Naive thymus-derived CD4-positive, alpha-beta T cell (primary cell): ENCODE measurements around the gene SLC13A2. TPM values are rescaled to one million over a fixed set of nuclear protein-coding genes. Genes with fewer than 3 reads are reported as not detected.

Experiments
- ATAC-seq: fragments of 150-1000 bp; cut with Tn5 transposase; 2 replicates; pipeline ENCODE4 v1.10.0; 2021; ENCODE audit warnings: mild to moderate bottlenecking, moderate library complexity
- CTCF ChIA-PET: fragments of 350-600 bp; sonication (Branson Sonifier 250); formaldehyde crosslinking; loops from one replicate; lab custom pipeline; 2021; ENCODE audit warnings: antibody characterized with exemption; lab: Charles Lee
- POLR2A ChIA-PET: fragments of 350-600 bp; sonication (Branson Sonifier 250); formaldehyde crosslinking; loops from one replicate; lab custom pipeline; 2021; ENCODE audit warnings: antibody characterized with exemption, inconsistent platforms; lab: Charles Lee
- DNase-seq, 9 donors: peaks; one replicate each; pipeline versions ENCODE4 v3.0.0 to v3.0.0-alpha.2; 2020 to 2022; ENCODE audit warnings: mixed read lengths in 1 of 9
- H3K27ac ChIP-seq: one replicate; pipeline ENCODE4 v1.7.0; 2013; ENCODE audit warnings: mild to moderate bottlenecking, low read depth, low read length, moderate library complexity
- H3K27me3 ChIP-seq, 2 donors: one replicate each; pipeline ENCODE4 v1.7.0; 2013; ENCODE audit warnings: low read length in 2 of 2, mild to moderate bottlenecking in 2 of 2, moderate library complexity in 2 of 2; ENCODE audit not compliant: control insufficient read depth in 2 of 2, insufficient read depth in 2 of 2
- H3K36me3 ChIP-seq, 3 experiments: 1 replicate in 2 of 3; 2 replicates in 1 of 3; pipeline ENCODE4 v1.7.0; 2013; ENCODE audit warnings: low read length in 3 of 3, mild to moderate bottlenecking in 3 of 3, moderate library complexity in 1 of 3; ENCODE audit not compliant: insufficient read depth in 3 of 3, control insufficient read depth in 2 of 3
- H3K4me1 ChIP-seq, 2 donors: one replicate each; pipeline ENCODE4 v1.7.0; 2013; ENCODE audit warnings: low read length in 2 of 2, mild to moderate bottlenecking in 2 of 2, moderate library complexity in 1 of 2; ENCODE audit not compliant: control insufficient read depth in 2 of 2, insufficient read depth in 2 of 2
- H3K4me3 ChIP-seq: 2 replicates; pipeline ENCODE4 v1.7.0; 2013; ENCODE audit warnings: mild to moderate bottlenecking, low read length
- H3K9me3 ChIP-seq, 3 experiments: 1 replicate in 2 of 3; 2 replicates in 1 of 3; pipeline ENCODE4 v1.7.0; 2013; ENCODE audit warnings: low read length in 3 of 3; ENCODE audit not compliant: control insufficient read depth in 2 of 3
- H3K27ac Mint-ChIP-seq, 9 donors: one replicate each; pipeline ENCODE4 v1.8.0; 2020 to 2022; ENCODE audit warnings: mixed read lengths in 9 of 9, mild to moderate bottlenecking in 8 of 9, moderate library complexity in 5 of 9, inconsistent platforms in 2 of 9
- H3K27me3 Mint-ChIP-seq, 5 donors: one replicate each; pipeline ENCODE4 v1.8.0; 2021 to 2022; ENCODE audit warnings: mixed read lengths in 5 of 5, mild to moderate bottlenecking in 1 of 5
- H3K36me3 Mint-ChIP-seq, 5 donors: one replicate each; pipeline ENCODE4 v1.8.0; 2020 to 2022; ENCODE audit warnings: mixed read lengths in 5 of 5, mild to moderate bottlenecking in 3 of 5, inconsistent platforms in 1 of 5
- H3K4me1 Mint-ChIP-seq, 7 donors: one replicate each; pipeline ENCODE4 v1.8.0; 2020 to 2022; ENCODE audit warnings: mixed read lengths in 7 of 7, mild to moderate bottlenecking in 3 of 7, inconsistent platforms in 1 of 7
- H3K4me3 Mint-ChIP-seq, 10 donors: one replicate each; pipeline ENCODE4 v1.8.0; 2020 to 2022; ENCODE audit warnings: mild to moderate bottlenecking in 10 of 10, mixed read lengths in 10 of 10, moderate library complexity in 6 of 10, inconsistent platforms in 2 of 10
- H3K9me3 Mint-ChIP-seq, 11 donors: one replicate each; pipeline ENCODE4 v1.8.0; 2020 to 2022; ENCODE audit warnings: mixed read lengths in 11 of 11, mild to moderate bottlenecking in 4 of 11, inconsistent platforms in 1 of 11, moderate library complexity in 1 of 11
- intact Hi-C, 2 donors: fragments of 100-400 bp; cut with micrococcal nuclease; formaldehyde crosslinking; loops; one replicate each; pipeline ENCODE4 v1.15.1; 2023
- polyA plus RNA-seq, 2 donors: library from polyadenylated mRNA; unstranded; fragments of 300-500 nt; fragmentation: Illumina TruSeq; gene quantifications; one replicate each; pipeline ENCODE4 v1.2.3, GENCODE V29; 2021
- total RNA-seq, 6 experiments: library from RNA in 5 of 6; stranded (reverse) in 5 of 6; gene quantifications; 1 replicate in 5 of 6; 2 replicates in 1 of 6; pipeline ENCODE4 v1.2.3 and lab custom pipeline; 2021 to 2026

Gene SLC13A2
- total and polyA plus RNA-seq, 7 experiments from 2014 or later = not detected

- no peaks in the 10 kb centered on the region for H3K4me1 ChIP-seq
- intact Hi-C loops = no loop called here
- H3K27me3 Mint-ChIP-seq = peaks cover 0 to 4% (median 0%) of the 10 kb centered on the region in 5 donors
- ChIA-PET CTCF (no interaction called here), POLR2A (interaction anchor here (1.0 kb wide), 1 partner anchor 37 kb away, joined by 3 read pairs; no protein-coding TSS in a partner anchor)
- no peak overlapping the region for H3K4me3 ChIP-seq
- no peak overlapping the region for H3K27ac ChIP-seq
- ATAC-seq (no peak), DNase-seq (no peak)
- no peaks in the 10 kb centered on the region for H3K9me3 ChIP-seq
- no peaks in the 10 kb centered on the region for H3K36me3 Mint-ChIP-seq
- no peak overlapping the region for H3K27ac Mint-ChIP-seq
- no peaks in the 10 kb centered on the region for H3K9me3 Mint-ChIP-seq
- peaks cover 0 to 2% (median 0%) of the 10 kb centered on the region in 7 donors for H3K4me1 Mint-ChIP-seq
- H3K36me3 ChIP-seq = no peaks in the 10 kb centered on the region
- H3K4me3 Mint-ChIP-seq = no peak overlapping the region
- H3K27me3 ChIP-seq = no peaks in the 10 kb centered on the region
Measured at GRCh38 chr17:28532050-28532960, 58.9 kb downstream of the SLC13A2 start.

DNA sequence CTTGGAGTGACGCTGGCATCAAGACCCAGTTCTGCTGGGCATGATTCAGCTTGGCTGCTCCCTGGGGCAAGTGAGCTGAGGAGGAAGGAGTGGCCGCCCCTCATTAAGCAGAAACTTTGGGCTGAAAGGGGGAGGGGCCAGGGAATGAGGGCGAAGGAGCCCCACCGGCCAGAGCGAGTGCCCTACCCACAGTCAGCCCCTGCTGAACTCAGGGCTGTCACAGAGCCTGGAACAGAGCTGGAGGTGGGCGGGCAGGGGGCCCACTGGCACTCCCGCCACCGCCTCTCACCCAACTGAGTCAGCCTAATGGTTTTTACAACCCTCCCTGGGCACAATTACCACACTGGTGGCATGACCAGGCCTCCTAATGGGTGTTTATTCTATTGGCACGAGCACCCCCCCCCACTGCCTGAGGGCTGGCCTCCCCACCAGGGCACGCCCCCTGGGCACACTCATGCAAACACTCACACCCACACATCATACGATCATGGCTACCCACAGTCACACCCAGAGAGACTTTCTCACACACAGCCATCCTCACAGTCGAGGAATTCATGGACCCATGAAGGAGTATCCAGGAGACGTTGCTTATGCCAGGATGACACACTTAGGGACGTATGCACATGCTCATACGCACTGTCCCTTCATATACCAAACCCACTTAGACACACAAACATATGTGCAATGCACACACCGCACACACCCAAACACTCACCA is 59.8 kb downstream of the SLC13A2 start:
- no peaks in the 10 kb centered on the region for H3K4me1 Mint-ChIP-seq
- no peak overlapping the region for H3K27ac ChIP-seq
- DNase-seq (no peak), ATAC-seq (no peak)
- POLR2A ChIA-PET = no interaction called here
- H3K36me3 Mint-ChIP-seq = no peaks in the 10 kb centered on the region
- H3K4me3 Mint-ChIP-seq = no peak overlapping the region
- H3K27ac Mint-ChIP-seq = no peak overlapping the region
- no peaks in the 10 kb centered on the region for H3K27me3 ChIP-seq
- no peaks in the 10 kb centered on the region for H3K9me3 Mint-ChIP-seq
- CTCF ChIA-PET = no interaction called here
- no peaks in the 10 kb centered on the region for H3K36me3 ChIP-seq
- H3K4me3 ChIP-seq = no peak overlapping the region
- H3K27me3 Mint-ChIP-seq = peaks cover 0 to 4% (median 0%) of the 10 kb centered on the region in 5 donors
- H3K4me1 ChIP-seq = no peaks in the 10 kb centered on the region
- intact Hi-C loops = no loop called here
- no peaks in the 10 kb centered on the region for H3K9me3 ChIP-seq

GRCh38 chr17:28534740-28535375 is 61.4 kb downstream of the SLC13A2 start:
- no peak overlapping the region for H3K4me3 Mint-ChIP-seq
- no peaks in the 10 kb centered on the region for H3K4me1 Mint-ChIP-seq
- no peak overlapping the region for H3K27ac ChIP-seq
- no peaks in the 10 kb centered on the region for H3K4me1 ChIP-seq
- H3K36me3 Mint-ChIP-seq = no peaks in the 10 kb centered on the region
- ATAC-seq = no peak
- intact Hi-C loops = no loop called here
- no peaks in the 10 kb centered on the region for H3K9me3 ChIP-seq
- H3K9me3 Mint-ChIP-seq = no peaks in the 10 kb centered on the region
- no peak for DNase-seq
- ChIA-PET POLR2A (interaction anchor here (0.6 kb wide), 2 partner anchors 37 to 177 kb away, joined by 3 read pairs; a partner anchor contains a TSS), CTCF (no interaction called here)
- H3K27me3 Mint-ChIP-seq = peaks cover 0 to 4% (median 0%) of the 10 kb centered on the region in 5 donors
- no peak overlapping the region for H3K4me3 ChIP-seq
- no peak overlapping the region for H3K27ac Mint-ChIP-seq
- no peaks in the 10 kb centered on the region for H3K27me3 ChIP-seq
- H3K36me3 ChIP-seq = no peaks in the 10 kb centered on the region

- POLR2A ChIA-PET = interaction anchor here (0.6 to 1.6 kb wide), 2 partner anchors 9 to 17 kb away, joined by 3 to 5 read pairs; no protein-coding TSS in a partner anchor
- no peaks in the 10 kb centered on the region for H3K9me3 Mint-ChIP-seq
- Histone ChIP-seq H3K4me1 (no peaks in the 10 kb centered on the region), H3K27ac (no peak overlapping the region), H3K27me3 (no peaks in the 10 kb centered on the region), H3K9me3 (no peaks in the 10 kb centered on the region), H3K4me3 (no peak overlapping the region), H3K36me3 (no peaks in the 10 kb centered on the region)
- intact Hi-C loops = no loop called here
- no peaks in the 10 kb centered on the region for H3K36me3 Mint-ChIP-seq
- no peak overlapping the region for H3K4me3 Mint-ChIP-seq
- no peak for ATAC-seq
- H3K27ac Mint-ChIP-seq = no peak overlapping the region
- CTCF ChIA-PET = interaction anchor here (1.7 kb wide), 1 partner anchor 42 kb away, joined by 5 read pairs; no protein-coding TSS in a partner anchor
- H3K4me1 Mint-ChIP-seq = no peaks in the 10 kb centered on the region
- DNase-seq = no peak
- peaks cover 0 to 4% (median 0%) of the 10 kb centered on the region in 5 donors for H3K27me3 Mint-ChIP-seq
Measured at GRCh38 chr17:28536532-28537218, 63.2 kb downstream of the SLC13A2 start.

- H3K4me1 Mint-ChIP-seq = no peaks in the 10 kb centered on the region
- H3K27me3 ChIP-seq = no peaks in the 10 kb centered on the region
- intact Hi-C loops = no loop called here
- no peak overlapping the region for H3K4me3 ChIP-seq
- H3K9me3 ChIP-seq = no peaks in the 10 kb centered on the region
- CTCF ChIA-PET = interaction anchor here (1.7 kb wide), 1 partner anchor 43 kb away, joined by 5 read pairs; no protein-coding TSS in a partner anchor
- H3K27me3 Mint-ChIP-seq = peaks cover 0 to 1% (median 0%) of the 10 kb centered on the region in 5 donors
- POLR2A ChIA-PET = interaction anchor here (0.6 to 0.7 kb wide), 2 partner anchors 12 to 16 kb away, joined by 3 to 4 read pairs; no protein-coding TSS in a partner anchor
- H3K27ac ChIP-seq = no peak overlapping the region
- no peaks in the 10 kb centered on the region for H3K36me3 Mint-ChIP-seq
- no peak overlapping the region for H3K4me3 Mint-ChIP-seq
- H3K9me3 Mint-ChIP-seq = no peaks in the 10 kb centered on the region
- ATAC-seq (no peak), DNase-seq (no peak)
- H3K36me3 ChIP-seq = no peaks in the 10 kb centered on the region
- no peak overlapping the region for H3K27ac Mint-ChIP-seq
- no peaks in the 10 kb centered on the region for H3K4me1 ChIP-seq
Measured at GRCh38 chr17:28537219-28537610, 63.8 kb downstream of the SLC13A2 start.

- Histone ChIP-seq H3K9me3 (no peaks in the 10 kb centered on the region), H3K4me1 (no peaks in the 10 kb centered on the region), H3K36me3 (no peaks in the 10 kb centered on the region), H3K4me3 (no peak overlapping the region), H3K27ac (no peak overlapping the region), H3K27me3 (no peaks in the 10 kb centered on the region)
- DNase-seq (no peak), ATAC-seq (no peak)
- H3K9me3 Mint-ChIP-seq = no peaks in the 10 kb centered on the region
- H3K4me1 Mint-ChIP-seq = no peaks in the 10 kb centered on the region
- H3K27me3 Mint-ChIP-seq = no peaks in the 10 kb centered on the region
- CTCF ChIA-PET = interaction anchor here (1.7 kb wide), 1 partner anchor 44 kb away, joined by 5 read pairs; no protein-coding TSS in a partner anchor
- no peaks in the 10 kb centered on the region for H3K36me3 Mint-ChIP-seq
- POLR2A ChIA-PET = no interaction called here
- intact Hi-C loops = no loop called here
- H3K27ac Mint-ChIP-seq = no peak overlapping the region
- H3K4me3 Mint-ChIP-seq = no peak overlapping the region
Measured at GRCh38 chr17:28538296-28538895, 65.0 kb downstream of the SLC13A2 start.
